WERI-Rb-1 (cell line): ENCODE measurements around the gene ID4.

Experiments
- DNase-seq: peaks from one replicate; pipeline ENCODE4 v3.0.0-alpha.2; 2020
- H3K27ac ChIP-seq: fragments of 250-450 bp; sonication (Bioruptor Pico); 2 replicates; pipeline ENCODE4 v1.5.1; 2020; ENCODE audit warnings: mild to moderate bottlenecking, moderate library complexity
- H3K27me3 ChIP-seq: fragments of 250-450 bp; sonication (Bioruptor Pico); 2 replicates; pipeline ENCODE4 v1.5.1; 2021; ENCODE audit warnings: mild to moderate bottlenecking, low read depth, moderate library complexity; ENCODE audit not compliant: insufficient read depth, severe bottlenecking
- H3K36me3 ChIP-seq: fragments of 250-450 bp; sonication (Bioruptor Pico); 2 replicates; pipeline ENCODE4 v1.5.1; 2020; ENCODE audit warnings: mild to moderate bottlenecking, moderate library complexity
- H3K4me3 ChIP-seq: 2 replicates; pipeline ENCODE4 v1.5.1; 2011; ENCODE audit warnings: low read depth, mild to moderate bottlenecking, control low read depth, low read length
- H3K9me3 ChIP-seq: fragments of 250-450 bp; sonication (Bioruptor Pico); 2 replicates; pipeline ENCODE4 v1.5.1; 2021; ENCODE audit warnings: mild to moderate bottlenecking, moderate library complexity; ENCODE audit not compliant: severe bottlenecking
- CTCF ChIP-seq: IDR thresholded peaks from 2 replicates; pipeline ENCODE4 v1.5.1; 2011; ENCODE audit warnings: low read depth, mild to moderate bottlenecking, control low read depth, inconsistent platforms, low read length

Gene ID4

GRCh38 chr6:19855536-19855935 lies 18.4 kb downstream of the ID4 start:
- Histone ChIP-seq H3K9me3 (no peaks in the 10 kb centered on the region), H3K27ac (no peak overlapping the region), H3K36me3 (no peaks in the 10 kb centered on the region), H3K4me3 (no peak overlapping the region), H3K27me3 (no peaks in the 10 kb centered on the region)
- DNase-seq: no peak
- TF ChIP-seq CTCF: no peak

GRCh38 chr6:19857139-19857538 lies 20.0 kb downstream of the ID4 start:
- H3K9me3 ChIP-seq: no peaks in the 10 kb centered on the region

DNA sequence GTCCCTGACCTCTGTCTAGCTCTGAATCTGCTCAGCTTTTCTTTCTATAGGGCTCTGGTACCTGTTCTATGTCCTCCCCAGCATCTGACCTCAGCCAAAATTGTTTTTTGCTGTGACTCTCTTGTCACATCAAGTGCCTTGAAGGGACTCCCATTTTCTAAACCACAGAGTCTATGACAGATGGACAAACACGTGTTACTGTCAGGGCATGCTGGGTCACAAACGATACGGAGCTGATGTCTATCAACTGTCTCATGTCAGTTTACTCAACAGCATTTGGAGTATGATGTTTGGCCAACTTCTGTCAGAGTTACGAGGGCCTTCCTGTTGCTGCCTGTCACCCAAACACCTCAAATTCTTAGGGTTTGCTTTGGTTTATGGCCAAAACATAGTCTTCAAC lies 20.5 kb downstream of the ID4 start:
- Histone ChIP-seq H3K9me3 (no peaks in the 10 kb centered on the region), H3K4me3 (no peak overlapping the region), H3K27me3 (no peaks in the 10 kb centered on the region), H3K27ac (no peak overlapping the region), H3K36me3 (no peaks in the 10 kb centered on the region)
- no peak for DNase-seq
- TF ChIP-seq CTCF: no peak

More at GRCh38 chr6:19857139-19857538, 20.0 kb downstream of the ID4 start:
- Histone ChIP-seq H3K27ac (no peak overlapping the region), H3K4me3 (no peak overlapping the region), H3K36me3 (no peaks in the 10 kb centered on the region), H3K27me3 (no peaks in the 10 kb centered on the region)
- TF ChIP-seq CTCF: no peak
- no peak for DNase-seq

DNA sequence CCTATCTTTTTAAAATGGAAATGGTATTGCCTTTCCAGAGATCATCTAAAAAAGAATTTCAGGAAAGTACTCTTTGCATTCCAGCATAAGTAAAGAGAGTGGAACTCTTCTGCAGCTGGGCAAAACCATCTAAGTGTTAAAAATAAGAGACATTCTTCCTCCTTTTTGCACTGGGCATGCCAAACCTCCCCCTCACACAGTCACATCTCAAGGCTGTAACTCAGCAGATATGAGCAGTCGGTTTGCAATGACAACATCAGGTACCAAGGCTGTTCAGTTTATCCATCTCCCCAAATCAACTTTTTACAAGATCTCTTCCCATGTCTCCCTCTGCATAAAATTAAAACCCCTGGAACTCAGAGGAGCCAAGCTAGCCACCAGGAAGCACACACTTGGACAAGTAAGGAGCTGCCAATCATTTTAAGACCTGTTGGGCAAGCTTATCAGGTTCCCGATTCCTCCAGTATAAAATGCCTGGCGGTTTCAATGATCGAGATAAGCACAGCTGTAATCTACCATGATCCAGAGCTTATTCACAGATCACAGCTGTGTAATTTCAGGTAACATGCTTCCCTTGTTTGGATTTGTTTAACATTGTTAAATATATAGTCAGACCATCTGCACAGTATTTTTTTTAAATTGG lies 23.2 kb downstream of the ID4 start:
- H3K27ac ChIP-seq: no peak overlapping the region
- no peaks in the 10 kb centered on the region for H3K27me3 ChIP-seq
- H3K36me3 ChIP-seq: no peaks in the 10 kb centered on the region
- no peak overlapping the region for H3K4me3 ChIP-seq
- no peaks in the 10 kb centered on the region for H3K9me3 ChIP-seq
- DNase-seq: no peak
- TF ChIP-seq CTCF: no peak

DNA sequence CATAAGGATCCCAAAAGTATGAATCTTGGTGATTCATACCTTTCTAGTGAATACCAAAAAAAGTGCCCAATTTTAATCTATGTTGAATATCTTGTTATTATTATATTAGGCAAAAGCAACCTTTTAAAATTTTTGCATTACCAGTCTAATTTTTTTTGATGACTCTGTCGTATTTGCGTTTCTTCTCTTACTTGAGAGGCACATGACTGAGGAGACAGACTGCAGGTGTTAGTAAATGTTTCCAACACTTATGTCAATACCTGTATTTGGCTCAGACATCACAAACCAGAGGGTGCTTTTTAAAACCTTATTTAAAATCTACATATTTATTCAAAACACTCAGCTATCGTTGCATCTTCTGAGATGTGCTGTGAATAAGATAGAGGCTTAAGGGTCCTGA lies 27.1 kb downstream of the ID4 start:
- Histone ChIP-seq H3K27me3 (no peaks in the 10 kb centered on the region), H3K27ac (no peak overlapping the region), H3K9me3 (no peaks in the 10 kb centered on the region), H3K36me3 (no peaks in the 10 kb centered on the region), H3K4me3 (no peak overlapping the region)
- DNase-seq: no peak
- no peak for TF ChIP-seq CTCF

DNA sequence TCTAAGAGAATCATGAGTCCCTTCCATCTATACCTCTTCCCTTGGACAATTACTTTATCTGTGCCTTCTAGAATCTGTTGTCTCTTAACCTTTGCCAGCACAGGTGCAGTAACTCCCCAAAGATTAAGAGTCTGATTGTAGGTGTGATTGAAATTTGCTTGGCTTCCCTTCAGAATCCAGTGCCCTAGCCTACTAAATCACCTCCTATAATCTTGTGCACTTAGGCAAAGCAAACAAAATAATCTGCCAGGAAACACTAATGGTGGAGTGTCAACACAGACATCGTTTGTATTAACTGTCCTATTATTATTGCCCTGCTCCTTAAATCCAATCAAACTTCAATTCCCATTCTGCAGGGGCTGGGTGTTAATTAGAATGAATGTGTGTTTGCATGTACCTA lies 28.0 kb downstream of the ID4 start:
- TF ChIP-seq CTCF: no peak
- no peak for DNase-seq
- no peak overlapping the region for H3K27ac ChIP-seq
- no peaks in the 10 kb centered on the region for H3K36me3 ChIP-seq
- H3K27me3 ChIP-seq: no peaks in the 10 kb centered on the region
- H3K9me3 ChIP-seq: no peaks in the 10 kb centered on the region
- no peak overlapping the region for H3K4me3 ChIP-seq
